Calu3 (cell line): ENCODE measurements around the gene ZBTB4. TPM values are rescaled to one million over a fixed set of nuclear protein-coding genes. Genes with fewer than 3 reads are reported as not detected.

ENCODE experiments used
- BruUV-seq: library from RNA; stranded (reverse); fragments of 400-500 nt; replicated peaks from 2 replicates; lab custom pipeline; 2021; lab: Mats Ljungman, UMichigan
- CTCF ChIA-PET: fragments of 300-600 bp; sonication (Branson Sonifier 250); formaldehyde crosslinking; loops from one replicate; lab custom pipeline; 2022; ENCODE audit warnings: antibody characterized with exemption; lab: Charles Lee
- DNase-seq: peaks from one replicate; pipeline ENCODE4 v3.0.0; 2022
- H3K27ac Mint-ChIP-seq: one replicate; pipeline ENCODE4 v1.8.0; 2022; ENCODE audit warnings: mixed read lengths; ENCODE audit not compliant: unreplicated experiment
- H3K27me3 Mint-ChIP-seq: one replicate; pipeline ENCODE4 v1.8.0; 2022; ENCODE audit warnings: mixed read lengths; ENCODE audit not compliant: unreplicated experiment
- H3K36me3 Mint-ChIP-seq: one replicate; pipeline ENCODE4 v1.8.0; 2022; ENCODE audit warnings: mild to moderate bottlenecking, moderate library complexity, mixed read lengths; ENCODE audit not compliant: insufficient read depth, unreplicated experiment
- H3K4me1 Mint-ChIP-seq: one replicate; pipeline ENCODE4 v1.8.0; 2022; ENCODE audit warnings: mild to moderate bottlenecking, low read depth, mixed read lengths; ENCODE audit not compliant: unreplicated experiment
- H3K4me3 Mint-ChIP-seq: one replicate; pipeline ENCODE4 v1.8.0; 2022; ENCODE audit warnings: mild to moderate bottlenecking, low read depth, moderate library complexity, mixed read lengths; ENCODE audit not compliant: unreplicated experiment
- H3K9me3 Mint-ChIP-seq: one replicate; pipeline ENCODE4 v1.8.0; 2022; ENCODE audit warnings: low read depth, mixed read lengths; ENCODE audit not compliant: unreplicated experiment
- intact Hi-C: fragments of 100-400 bp; cut with micrococcal nuclease; formaldehyde crosslinking; loops from one replicate; pipeline ENCODE4 v1.10.0; 2022; ENCODE audit not compliant: unreplicated experiment
- total RNA-seq: library from RNA; stranded (reverse); gene quantifications from 2 replicates; pipeline ENCODE4 v1.2.3, GENCODE V29; 2022
- TF ChIP-seq, protein P1 (sequence below): fragments of 200-600 bp; IDR thresholded peaks from one replicate; pipeline ENCODE4 v1.8.0; 2022; ENCODE audit warnings: antibody characterized with exemption; ENCODE audit not compliant: unreplicated experiment

Gene ZBTB4
- total RNA-seq, 1 experiment from 2014 or later, result 27.2 TPM

GRCh38 chr17:7445619-7445968 is 33.8 kb downstream of the ZBTB4 start:
- Mint-ChIP-seq H3K4me1 (no peaks in the 10 kb centered on the region), H3K27ac (no peak overlapping the region), H3K27me3 (peaks cover 60% of the 10 kb centered on the region), H3K9me3 (no peaks in the 10 kb centered on the region), H3K36me3 (peaks cover under 1% of the 10 kb centered on the region), H3K4me3 (no peak overlapping the region)
- CTCF ChIA-PET, result no interaction called here
- DNase-seq, result no peak
- TF ChIP-seq, protein P1, sequence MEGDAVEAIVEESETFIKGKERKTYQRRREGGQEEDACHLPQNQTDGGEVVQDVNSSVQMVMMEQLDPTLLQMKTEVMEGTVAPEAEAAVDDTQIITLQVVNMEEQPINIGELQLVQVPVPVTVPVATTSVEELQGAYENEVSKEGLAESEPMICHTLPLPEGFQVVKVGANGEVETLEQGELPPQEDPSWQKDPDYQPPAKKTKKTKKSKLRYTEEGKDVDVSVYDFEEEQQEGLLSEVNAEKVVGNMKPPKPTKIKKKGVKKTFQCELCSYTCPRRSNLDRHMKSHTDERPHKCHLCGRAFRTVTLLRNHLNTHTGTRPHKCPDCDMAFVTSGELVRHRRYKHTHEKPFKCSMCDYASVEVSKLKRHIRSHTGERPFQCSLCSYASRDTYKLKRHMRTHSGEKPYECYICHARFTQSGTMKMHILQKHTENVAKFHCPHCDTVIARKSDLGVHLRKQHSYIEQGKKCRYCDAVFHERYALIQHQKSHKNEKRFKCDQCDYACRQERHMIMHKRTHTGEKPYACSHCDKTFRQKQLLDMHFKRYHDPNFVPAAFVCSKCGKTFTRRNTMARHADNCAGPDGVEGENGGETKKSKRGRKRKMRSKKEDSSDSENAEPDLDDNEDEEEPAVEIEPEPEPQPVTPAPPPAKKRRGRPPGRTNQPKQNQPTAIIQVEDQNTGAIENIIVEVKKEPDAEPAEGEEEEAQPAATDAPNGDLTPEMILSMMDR, result no peak
- no TSS peak for BruUV-seq
- intact Hi-C loops, result no loop called here

DNA sequence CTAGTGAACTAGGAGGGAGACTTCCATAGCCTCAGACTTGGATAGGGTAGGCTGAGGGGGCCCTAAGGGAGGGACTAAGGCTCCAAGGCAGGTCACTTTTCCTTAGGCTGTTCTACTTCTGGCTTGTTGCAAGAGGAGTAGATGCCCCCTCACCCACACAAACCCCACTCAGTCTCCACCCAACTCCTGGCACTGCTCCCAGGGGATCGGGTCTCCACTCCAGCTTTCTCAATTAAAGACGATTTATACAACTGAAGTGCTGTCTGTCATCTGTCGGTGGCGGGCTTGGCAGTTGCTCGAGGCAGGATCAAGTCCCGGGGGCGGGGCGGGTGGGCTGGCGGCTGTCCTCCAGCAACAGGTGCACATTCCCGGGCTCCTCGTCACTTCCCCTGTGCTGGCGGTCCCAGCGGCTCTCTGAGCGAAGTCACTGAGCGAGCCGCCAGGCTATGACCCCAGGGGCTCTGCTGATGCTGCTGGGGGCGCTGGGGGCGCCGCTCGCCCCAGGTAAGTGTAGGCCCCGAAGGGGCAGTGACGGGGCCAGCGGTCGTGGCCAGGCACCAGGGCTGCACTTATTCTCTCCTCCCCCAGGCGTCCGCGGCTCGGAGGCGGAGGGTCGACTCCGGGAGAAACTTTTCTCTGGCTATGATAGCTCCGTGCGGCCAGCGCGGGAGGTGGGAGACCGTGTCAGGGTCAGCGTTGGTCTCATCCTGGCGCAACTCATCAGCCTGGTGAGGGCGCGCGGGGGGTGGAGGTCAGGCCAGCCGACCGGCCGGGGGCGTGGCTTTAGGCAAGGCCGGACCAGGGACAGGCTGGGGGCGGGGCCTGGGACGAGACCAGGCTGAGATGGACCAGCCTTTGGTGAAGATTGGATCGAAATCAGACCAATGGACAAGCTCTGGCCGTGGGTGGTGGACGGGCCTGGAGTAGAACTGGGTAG is 34.5 kb downstream of the ZBTB4 start, which contains the start of gene CHRNB1:
Gene CHRNB1 (plus strand): TSS at position 380 of the 937 bp plus-strand sequence. CDS start 67 bp downstream, at position 447.
- no peaks in the 10 kb centered on the region for H3K4me1 Mint-ChIP-seq
- TF ChIP-seq, protein P1, result no peak
- peaks cover 67% of the 10 kb centered on the region for H3K27me3 Mint-ChIP-seq
- intact Hi-C loops, result no loop called here
- H3K9me3 Mint-ChIP-seq, result no peaks in the 10 kb centered on the region
- BruUV-seq, result no TSS peak
- H3K27ac Mint-ChIP-seq, result no peak within 1 kb of the TSS
- CTCF ChIA-PET, result no interaction called here
- no peak for DNase-seq
- H3K36me3 Mint-ChIP-seq, result peaks cover 7% of the 10 kb centered on the region
- no peak within 1 kb of the TSS for H3K4me3 Mint-ChIP-seq

DNA sequence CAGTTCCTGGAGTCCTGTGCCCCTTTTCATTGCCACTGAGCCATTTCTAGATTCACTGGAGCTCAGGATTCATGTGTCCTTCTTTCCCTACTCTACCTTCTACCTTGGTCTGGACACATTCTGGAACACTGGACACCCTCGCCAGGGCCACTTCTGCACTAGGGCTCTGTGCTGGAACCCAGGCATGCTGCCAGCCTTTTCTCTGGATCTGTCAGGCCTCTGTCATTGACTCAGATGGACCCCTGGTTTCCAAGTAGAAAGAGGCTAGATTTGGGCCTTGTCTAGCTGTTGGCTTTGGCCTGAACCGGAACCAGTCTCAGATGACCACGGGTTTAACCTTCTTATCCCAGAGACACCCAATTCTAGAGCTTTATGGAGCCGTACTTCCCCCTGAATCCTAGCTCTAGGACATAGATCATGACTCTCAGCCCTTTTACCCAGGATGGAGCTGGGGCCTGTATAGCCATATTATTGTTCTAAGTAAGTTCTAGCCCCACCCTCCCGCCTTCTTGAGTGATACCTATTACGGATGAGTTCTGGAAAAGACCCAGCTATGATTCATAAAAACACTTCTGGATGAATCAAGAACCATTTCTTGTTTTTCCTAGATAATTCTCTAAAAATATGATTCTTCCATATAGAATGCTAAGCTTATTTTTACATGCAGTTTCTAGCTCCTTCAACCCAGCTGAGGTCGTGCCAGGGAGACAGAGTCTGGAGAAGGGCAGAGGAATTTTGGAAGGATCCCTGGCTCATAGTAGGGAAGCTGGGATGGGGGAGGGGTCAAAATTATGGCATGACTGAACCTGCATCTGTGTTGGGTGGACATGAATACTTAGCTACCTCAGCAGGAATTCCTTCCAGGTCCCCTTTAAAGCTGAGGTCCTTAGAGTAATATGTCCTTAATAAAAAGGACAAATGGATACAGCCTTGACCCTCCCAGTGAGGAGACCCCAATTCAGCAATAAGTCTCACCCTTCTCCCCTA is 35.6 kb downstream of the ZBTB4 start:
- CTCF ChIA-PET, result no interaction called here
- intact Hi-C loops, result no loop called here

GRCh38 chr17:7442142-7442541 is 37.3 kb downstream of the ZBTB4 start:
- no TSS peak for BruUV-seq
- CTCF ChIA-PET, result no interaction called here
- Mint-ChIP-seq H3K9me3 (no peaks in the 10 kb centered on the region), H3K4me1 (peaks cover 7% of the 10 kb centered on the region), H3K27ac (no peak overlapping the region), H3K27me3 (peaks cover 81% of the 10 kb centered on the region), H3K4me3 (no peak overlapping the region), H3K36me3 (peaks cover 19% of the 10 kb centered on the region)
- TF ChIP-seq, protein P1, result no peak
- intact Hi-C loops, result no loop called here
- DNase-seq, result no peak

More for the DNA sequence above, 35.6 kb downstream of the ZBTB4 start:
- H3K27me3 Mint-ChIP-seq, result peaks cover 78% of the 10 kb centered on the region
- TF ChIP-seq, protein P1, result no peak
- DNase-seq, result no peak
- no peak overlapping the region for H3K27ac Mint-ChIP-seq
- H3K4me1 Mint-ChIP-seq, result peaks cover 5% of the 10 kb centered on the region
- no peak overlapping the region for H3K4me3 Mint-ChIP-seq
- no peaks in the 10 kb centered on the region for H3K9me3 Mint-ChIP-seq
- peaks cover 14% of the 10 kb centered on the region for H3K36me3 Mint-ChIP-seq
- BruUV-seq, result no TSS peak
